GM12801 (cell line): ENCODE results near the gene CRMP1.

Experiments
- TF ChIP-seq, protein P1 (sequence below): IDR thresholded peaks from one replicate; pipeline ENCODE4 v1.5.1; 2011; ENCODE audit warnings: control low read depth; ENCODE audit not compliant: insufficient read length; ENCODE audit errors: extremely low read depth

Gene CRMP1

DNA sequence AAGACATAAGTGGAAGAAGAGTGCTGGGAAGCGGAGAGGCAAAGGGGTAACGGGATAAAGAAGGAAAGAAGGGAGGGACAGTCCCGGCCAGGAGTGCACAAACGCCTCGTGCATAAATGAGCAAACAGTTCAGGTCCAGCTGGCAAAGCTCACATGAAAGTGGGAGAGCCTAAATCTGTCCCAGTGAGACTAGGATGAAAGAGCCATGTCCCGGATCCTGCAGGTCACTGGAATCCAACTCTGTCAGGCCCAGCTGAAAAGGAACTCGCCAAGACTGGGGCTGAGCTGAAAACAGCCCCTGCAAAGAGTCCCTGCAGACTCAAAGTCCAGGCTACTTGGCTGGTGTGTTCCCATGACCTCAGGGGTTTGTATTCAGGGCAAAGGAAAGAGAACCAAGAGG is 38.0 kb upstream of the CRMP1 start:
- TF ChIP-seq, protein P1, sequence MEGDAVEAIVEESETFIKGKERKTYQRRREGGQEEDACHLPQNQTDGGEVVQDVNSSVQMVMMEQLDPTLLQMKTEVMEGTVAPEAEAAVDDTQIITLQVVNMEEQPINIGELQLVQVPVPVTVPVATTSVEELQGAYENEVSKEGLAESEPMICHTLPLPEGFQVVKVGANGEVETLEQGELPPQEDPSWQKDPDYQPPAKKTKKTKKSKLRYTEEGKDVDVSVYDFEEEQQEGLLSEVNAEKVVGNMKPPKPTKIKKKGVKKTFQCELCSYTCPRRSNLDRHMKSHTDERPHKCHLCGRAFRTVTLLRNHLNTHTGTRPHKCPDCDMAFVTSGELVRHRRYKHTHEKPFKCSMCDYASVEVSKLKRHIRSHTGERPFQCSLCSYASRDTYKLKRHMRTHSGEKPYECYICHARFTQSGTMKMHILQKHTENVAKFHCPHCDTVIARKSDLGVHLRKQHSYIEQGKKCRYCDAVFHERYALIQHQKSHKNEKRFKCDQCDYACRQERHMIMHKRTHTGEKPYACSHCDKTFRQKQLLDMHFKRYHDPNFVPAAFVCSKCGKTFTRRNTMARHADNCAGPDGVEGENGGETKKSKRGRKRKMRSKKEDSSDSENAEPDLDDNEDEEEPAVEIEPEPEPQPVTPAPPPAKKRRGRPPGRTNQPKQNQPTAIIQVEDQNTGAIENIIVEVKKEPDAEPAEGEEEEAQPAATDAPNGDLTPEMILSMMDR, result no peak

DNA sequence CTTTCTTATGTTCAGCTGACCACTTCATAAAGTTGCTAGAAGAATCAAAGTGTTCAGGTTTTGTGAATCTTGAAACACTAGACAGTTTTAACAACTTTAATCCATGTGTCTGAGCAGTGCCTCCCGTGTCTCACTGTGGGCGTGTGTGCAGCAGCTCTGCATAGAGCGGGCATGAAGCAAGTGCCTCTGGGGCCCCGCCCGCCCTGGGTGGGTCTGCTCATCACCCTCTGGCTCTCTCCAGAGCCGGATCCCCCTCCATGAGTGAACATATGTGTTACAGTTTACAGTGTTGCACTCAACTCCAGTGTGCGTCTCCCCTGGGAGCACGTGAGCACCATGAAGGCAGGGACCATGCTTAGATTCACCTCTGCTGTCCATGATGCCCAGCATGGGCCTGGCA is 37.6 kb upstream of the CRMP1 start:
- TF ChIP-seq, protein P1, result no peak

DNA sequence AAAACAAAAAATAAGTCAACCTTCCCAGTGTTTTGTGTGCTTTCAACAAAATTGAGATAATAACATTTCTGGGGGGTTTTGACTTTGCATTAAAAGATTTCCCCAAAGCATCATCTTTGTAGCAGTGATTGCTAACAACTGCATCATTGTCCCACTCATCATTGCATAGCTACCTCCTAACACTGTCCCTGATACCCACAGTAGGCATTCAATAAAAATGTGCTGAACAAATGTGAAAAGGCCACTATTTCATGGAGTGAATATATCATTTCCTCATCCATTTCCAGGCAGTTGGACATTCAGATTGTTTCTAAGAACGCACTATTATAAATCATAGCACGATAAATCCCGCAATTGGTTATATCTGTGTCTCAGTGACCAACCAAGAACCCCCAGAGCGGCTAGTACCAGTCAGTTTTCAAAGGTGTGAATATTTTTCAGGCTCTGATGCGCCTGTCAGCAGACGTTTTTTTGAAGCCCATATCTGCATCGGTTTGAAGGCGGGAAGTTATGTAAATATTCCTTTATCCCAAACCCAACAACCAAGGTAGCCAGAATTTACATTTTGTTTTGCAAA is 36.0 kb upstream of the CRMP1 start:
- TF ChIP-seq, protein P1, result no peak

DNA sequence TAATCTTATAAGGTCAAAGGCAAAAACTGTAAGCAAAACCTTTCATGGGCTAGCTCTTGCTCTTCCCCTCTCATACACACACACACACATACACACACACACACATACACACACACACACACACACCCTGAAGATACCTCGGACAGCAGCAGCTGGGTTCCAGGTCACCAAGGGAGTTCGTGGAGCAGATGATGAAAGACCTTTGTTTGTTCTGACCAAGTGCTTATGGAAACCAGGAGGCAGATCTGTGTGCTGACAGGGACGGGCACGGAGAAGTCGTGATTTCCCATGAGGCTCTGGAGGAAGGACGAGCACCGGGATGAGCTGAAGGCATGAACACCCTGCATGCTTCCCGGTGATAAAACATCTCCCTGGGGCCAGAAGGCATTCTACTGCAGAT is 35.4 kb upstream of the CRMP1 start:
- TF ChIP-seq, protein P1, result no peak

DNA sequence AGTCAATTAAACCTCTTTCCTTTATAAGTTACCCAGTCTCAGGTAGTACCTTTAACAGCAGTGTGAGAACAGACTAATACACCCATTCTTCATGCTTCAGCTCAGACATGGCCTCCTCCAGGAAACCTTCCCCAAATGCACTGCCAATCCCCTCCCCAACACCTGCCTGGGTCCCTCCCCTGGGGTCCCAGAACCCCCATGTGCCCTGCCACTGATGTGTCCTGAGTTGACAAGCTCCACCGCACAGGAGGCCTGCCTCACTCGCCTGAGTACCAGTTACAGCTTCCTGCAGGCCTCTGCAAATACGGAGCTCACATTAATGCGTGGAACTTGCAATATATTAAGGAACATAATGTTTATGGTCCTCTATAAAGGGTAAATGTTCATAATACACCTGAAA is 34.9 kb upstream of the CRMP1 start:
- TF ChIP-seq, protein P1, result no peak

DNA sequence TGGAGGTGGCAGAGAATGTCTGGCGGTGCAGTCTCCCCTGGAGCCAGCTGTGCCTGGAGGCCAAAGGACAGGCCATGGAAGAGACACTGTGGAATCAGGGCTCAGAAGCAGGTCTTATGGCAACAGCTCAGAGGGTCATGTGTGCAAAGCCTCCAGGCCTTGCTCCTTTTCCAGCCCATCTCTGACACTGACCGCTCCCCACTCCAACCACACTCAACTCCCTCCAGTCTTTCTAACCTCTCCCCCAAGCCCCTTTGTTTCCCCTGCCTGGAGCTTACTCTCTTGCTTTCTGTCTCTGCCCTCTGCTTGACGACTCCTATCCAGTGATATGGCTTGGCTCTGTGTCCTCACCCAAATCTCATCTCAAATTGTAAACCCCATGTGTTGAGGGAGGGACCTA is 34.2 kb upstream of the CRMP1 start:
- TF ChIP-seq, protein P1, result no peak

DNA sequence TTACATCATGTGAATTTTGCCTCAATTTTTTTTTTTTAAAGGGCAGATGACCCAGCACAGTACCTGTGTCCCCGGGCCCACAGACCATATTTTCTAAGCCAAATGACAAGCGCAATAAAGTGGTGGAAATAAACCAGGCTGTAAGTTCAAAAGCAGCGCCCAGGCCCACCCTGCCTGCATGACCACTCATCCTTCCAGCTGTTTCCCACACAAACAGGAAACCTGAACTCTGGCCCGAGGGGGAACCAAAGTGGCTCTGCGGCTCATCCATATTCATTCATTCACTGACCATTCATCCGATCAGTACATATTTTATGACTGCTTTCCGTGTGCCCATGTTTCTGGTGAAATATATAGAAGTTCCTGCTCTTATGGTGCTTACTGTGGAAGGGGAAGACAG is 33.7 kb upstream of the CRMP1 start:
- TF ChIP-seq, protein P1, result no peak
